Suppressor macrophage treated with lipopolysaccharide for 1 hour (primary cell): Measurements from ENCODE around the gene ARL6IP1.
"Not testable (repeated sequence)": the region's sequence is repeated elsewhere in the genome, so short reads cannot be mapped to it uniquely, and the experiment has no call there.

Experiments used
- DNase-seq, 3 donors: peaks; one replicate each; pipeline ENCODE4 v3.0.0-alpha.2; 2020 to 2022

ARL6IP1 gene

GRCh38 chr16:18757960-18758660 lies 43.2 kb downstream of the ARL6IP1 start:
- not testable (repeated sequence) for DNase-seq

- not testable (repeated sequence) for DNase-seq
Measured at GRCh38 chr16:18756639-18757038, 44.7 kb downstream of the ARL6IP1 start.

- DNase-seq = not testable (repeated sequence)
Measured at GRCh38 chr16:18742870-18743269, 58.5 kb downstream of the ARL6IP1 start.
